ENCODE measurements around the gene ADGRG1.

ADGRG1 gene

DNA sequence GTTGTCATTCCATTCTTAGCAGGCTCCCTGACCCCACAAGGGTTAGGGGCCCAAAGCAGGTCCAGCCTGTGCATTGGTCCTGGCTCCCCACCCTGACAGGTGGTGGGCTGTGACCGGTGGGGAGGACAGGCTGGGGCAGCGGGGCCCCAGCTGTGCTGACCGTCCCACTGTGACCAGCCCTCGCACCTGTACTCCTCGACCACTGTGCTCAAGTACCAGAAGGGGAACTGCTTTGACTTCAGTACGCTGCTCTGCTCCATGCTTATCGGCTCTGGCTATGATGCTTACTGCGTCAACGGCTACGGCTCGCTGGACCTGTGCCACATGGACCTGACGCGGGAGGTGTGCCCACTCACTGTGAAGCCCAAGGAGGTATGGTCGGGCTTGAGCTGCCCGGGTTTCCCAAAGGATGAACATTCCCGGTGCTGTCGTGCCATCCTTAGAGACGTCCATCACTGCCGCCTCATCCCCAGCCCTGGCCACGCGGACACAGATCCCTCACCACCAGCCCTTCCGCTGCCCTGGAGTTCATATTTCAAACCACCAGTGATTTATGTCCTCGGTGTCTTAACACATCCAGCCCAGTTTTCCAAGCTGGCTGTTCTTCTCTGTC lies 73.4 kb downstream of the ADGRG1 start:
- H3K4me2 ChIP-seq (ENCODE audit: insufficient read depth, low read length, poor library complexity, severe bottlenecking) = no peak overlapping the region
- H2BK120ac ChIP-seq (ENCODE audit: low read depth, low read length) = peak overlapping the region; percentile 41
- peaks cover 3% of the 10 kb centered on the region for H3K79me1 ChIP-seq (ENCODE audit: low read depth, low read length)
- H3K9ac ChIP-seq (ENCODE audit: low read depth, low read length, poor library complexity) = no peak overlapping the region
- DNase-seq (ENCODE audit: low spot score) = no peak
- H3K14ac ChIP-seq (ENCODE audit: low read length) = peak overlapping the region; percentile 92
- peaks cover 12 to 17% of the 10 kb centered on the region in 2 donors for H3K4me1 ChIP-seq (ENCODE audit: control insufficient read depth in 2 of 2, insufficient read depth in 1 of 2, low read depth in 1 of 2, low read length in 2 of 2)
- no peak overlapping the region for H3K4ac ChIP-seq (ENCODE audit: low read length)
- H3K27me3 ChIP-seq (ENCODE audit: control insufficient read depth in 3 of 3, insufficient read depth in 3 of 3, low read depth in 1 of 3, low read length in 3 of 3) = peaks cover 0 to 5% (median 0%) of the 10 kb centered on the region in 3 experiments
- WGBS, 2 donors (ENCODE audit: extremely low coverage in 2 of 2, insufficient read length in 2 of 2, insufficient replicate concordance in 1 of 2) = no CpG with 5 or more reads among the region's 23 CpGs
- peak overlapping the region; percentile 50 for H3K23ac ChIP-seq (ENCODE audit: low read depth, low read length, poor library complexity)
- peak overlapping the region; percentile 33 for H2BK5ac ChIP-seq (ENCODE audit: low read length)
- peak overlapping the region; percentile 64 for H2BK15ac ChIP-seq (ENCODE audit: low read length)
- peak overlapping the region; percentile 25 for H4K8ac ChIP-seq (ENCODE audit: low read depth, low read length)
- H2AFZ ChIP-seq (ENCODE audit: low read length) = no peak overlapping the region
- no peak overlapping the region for H4K91ac ChIP-seq (ENCODE audit: low read depth, low read length, poor library complexity)
- peaks cover 0 to 4% of the 10 kb centered on the region in 2 donors for H3K9me3 ChIP-seq (replicated peaks in 1 of 2; ENCODE audit: control insufficient read depth in 2 of 2, insufficient read depth in 1 of 2, low read depth in 1 of 2, low read length in 2 of 2)
- no peak overlapping the region for H3K27ac ChIP-seq (replicated peaks; ENCODE audit: low read length)
- peak overlapping the region; percentile 20 for H2AK5ac ChIP-seq (ENCODE audit: low read depth, low read length)
- H2BK12ac ChIP-seq (ENCODE audit: low read length) = peak overlapping the region; percentile 75
- peak overlapping the region; percentile 87 for H3K18ac ChIP-seq (ENCODE audit: low read length)
- H3K4me3 ChIP-seq (ENCODE audit: low read length in 2 of 2) = no peak overlapping the region
- H3K36me3 ChIP-seq (replicated peaks in 1 of 2; ENCODE audit: control insufficient read depth in 2 of 2, insufficient read depth in 2 of 2, low read length in 2 of 2) = no peaks in the 10 kb centered on the region

DNA sequence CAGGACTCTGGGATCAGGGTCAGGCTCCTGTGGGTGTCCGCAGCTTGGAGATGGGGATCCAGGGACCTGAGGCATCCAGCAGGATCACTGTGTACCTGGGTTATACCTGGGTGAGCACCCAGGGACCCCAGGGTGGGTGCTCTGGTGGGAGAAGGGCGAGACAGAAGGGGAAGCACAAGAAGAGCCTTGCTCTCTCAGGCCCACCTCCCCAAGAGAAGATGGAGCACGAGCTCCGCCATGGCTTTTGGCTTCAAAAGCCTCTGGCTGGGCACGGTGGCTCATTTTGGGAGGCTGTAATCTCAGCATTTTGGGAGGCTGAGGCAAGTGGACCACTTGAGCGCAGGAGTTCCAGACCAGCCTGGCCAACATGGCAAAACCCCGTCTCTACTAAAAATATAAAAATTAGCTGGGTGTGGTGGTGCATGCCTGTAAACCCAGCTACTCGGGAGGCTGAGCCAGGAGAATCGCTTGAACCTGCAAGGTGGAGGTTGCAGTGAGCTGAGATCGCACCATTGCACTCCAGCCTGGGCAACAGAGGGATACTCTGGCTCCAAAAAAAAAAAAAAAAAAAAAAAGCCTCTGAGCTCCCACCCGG lies 75.1 kb downstream of the ADGRG1 start:
- Histone ChIP-seq H2AFZ (ENCODE audit: low read length) (no peak overlapping the region), H3K18ac (ENCODE audit: low read length) (peak overlapping the region; percentile 27), H3K4ac (ENCODE audit: low read length) (no peak overlapping the region), H3K14ac (ENCODE audit: low read length) (no peak overlapping the region), H3K9ac (ENCODE audit: low read depth, low read length, poor library complexity) (no peak overlapping the region), H3K9me3 (replicated peaks in 1 of 2; ENCODE audit: control insufficient read depth in 2 of 2, insufficient read depth in 1 of 2, low read depth in 1 of 2, low read length in 2 of 2) (peaks cover 0 to 4% of the 10 kb centered on the region in 2 donors), H3K4me2 (ENCODE audit: insufficient read depth, low read length, poor library complexity, severe bottlenecking) (no peak overlapping the region), H3K4me1 (ENCODE audit: control insufficient read depth in 2 of 2, insufficient read depth in 1 of 2, low read depth in 1 of 2, low read length in 2 of 2) (peaks cover 12 to 17% of the 10 kb centered on the region in 2 donors), H2BK12ac (ENCODE audit: low read length) (no peak overlapping the region), H3K27me3 (ENCODE audit: control insufficient read depth in 3 of 3, insufficient read depth in 3 of 3, low read depth in 1 of 3, low read length in 3 of 3) (peaks cover 0 to 5% (median 0%) of the 10 kb centered on the region in 3 experiments), H2BK120ac (ENCODE audit: low read depth, low read length) (no peak overlapping the region), H3K23ac (ENCODE audit: low read depth, low read length, poor library complexity) (no peak overlapping the region), H2BK5ac (ENCODE audit: low read length) (no peak overlapping the region), H4K91ac (ENCODE audit: low read depth, low read length, poor library complexity) (no peak overlapping the region), H3K27ac (replicated peaks; ENCODE audit: low read length) (no peak overlapping the region), H3K79me1 (ENCODE audit: low read depth, low read length) (peaks cover 3% of the 10 kb centered on the region), H3K4me3 (ENCODE audit: low read length in 2 of 2) (no peak overlapping the region), H3K36me3 (replicated peaks in 1 of 2; ENCODE audit: control insufficient read depth in 2 of 2, insufficient read depth in 2 of 2, low read length in 2 of 2) (no peaks in the 10 kb centered on the region), H2AK5ac (ENCODE audit: low read depth, low read length) (no peak overlapping the region), H4K8ac (ENCODE audit: low read depth, low read length) (no peak overlapping the region), H2BK15ac (ENCODE audit: low read length) (no peak overlapping the region)
- DNase-seq (ENCODE audit: low spot score) = no peak
- WGBS, 2 donors (ENCODE audit: extremely low coverage in 2 of 2, insufficient read length in 2 of 2, insufficient replicate concordance in 1 of 2) = no CpG with 5 or more reads among the region's 11 CpGs

DNA sequence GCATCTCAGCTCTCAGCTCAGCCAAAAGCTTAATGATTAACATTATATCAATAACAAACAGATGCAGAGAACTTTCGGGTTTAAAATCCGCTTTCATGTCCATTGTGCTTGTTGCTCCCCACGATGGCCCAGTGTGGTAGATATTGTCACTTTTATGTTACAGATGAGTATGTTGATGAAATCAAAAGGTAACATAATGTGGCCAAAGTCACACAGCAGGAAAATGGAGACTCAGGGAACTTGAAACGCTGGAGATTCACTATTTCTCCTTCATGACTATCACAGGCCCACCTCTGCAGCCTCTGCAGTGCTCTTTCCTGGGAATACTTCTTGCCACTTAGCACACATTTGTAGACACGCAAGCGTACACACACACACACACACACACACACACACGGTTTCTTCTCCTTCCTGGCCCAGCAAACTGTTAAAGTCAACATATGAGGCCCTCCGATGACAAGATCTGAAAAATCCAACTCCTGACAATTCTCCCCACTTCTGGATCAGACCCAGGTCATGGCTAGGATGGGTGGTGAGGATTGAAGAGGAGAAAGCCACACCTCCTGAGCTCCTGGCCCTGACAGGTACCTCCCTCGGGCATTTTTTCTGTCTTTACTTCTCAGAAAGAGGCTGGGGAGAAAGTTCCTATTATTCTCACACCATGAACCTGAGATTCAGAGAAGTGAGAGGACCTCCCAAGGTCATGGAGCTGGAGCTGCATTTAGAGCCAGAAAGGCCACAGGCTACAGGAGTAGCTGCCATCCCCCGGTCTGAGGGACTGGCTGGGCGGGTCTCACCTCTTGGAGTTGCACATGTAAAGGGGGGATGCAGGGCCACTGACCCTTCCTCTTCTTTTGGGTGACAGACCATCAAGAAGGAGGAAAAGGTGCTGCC lies 75.8 kb downstream of the ADGRG1 start:
- Histone ChIP-seq H3K27ac (replicated peaks; ENCODE audit: low read length) (no peak overlapping the region), H3K9me3 (replicated peaks in 1 of 2; ENCODE audit: control insufficient read depth in 2 of 2, insufficient read depth in 1 of 2, low read depth in 1 of 2, low read length in 2 of 2) (peaks cover 0 to 4% of the 10 kb centered on the region in 2 donors), H3K23ac (ENCODE audit: low read depth, low read length, poor library complexity) (peak overlapping the region; percentile 50), H3K27me3 (ENCODE audit: control insufficient read depth in 3 of 3, insufficient read depth in 3 of 3, low read depth in 1 of 3, low read length in 3 of 3) (peaks cover 0 to 5% (median 0%) of the 10 kb centered on the region in 3 experiments), H3K4me1 (ENCODE audit: control insufficient read depth in 2 of 2, insufficient read depth in 1 of 2, low read depth in 1 of 2, low read length in 2 of 2) (peaks cover 12 to 17% of the 10 kb centered on the region in 2 donors), H2BK120ac (ENCODE audit: low read depth, low read length) (no peak overlapping the region), H3K36me3 (replicated peaks in 1 of 2; ENCODE audit: control insufficient read depth in 2 of 2, insufficient read depth in 2 of 2, low read length in 2 of 2) (no peaks in the 10 kb centered on the region), H3K9ac (ENCODE audit: low read depth, low read length, poor library complexity) (no peak overlapping the region), H3K4me2 (ENCODE audit: insufficient read depth, low read length, poor library complexity, severe bottlenecking) (no peak overlapping the region), H2AK5ac (ENCODE audit: low read depth, low read length) (peak overlapping the region; percentile 26), H2BK5ac (ENCODE audit: low read length) (no peak overlapping the region), H4K8ac (ENCODE audit: low read depth, low read length) (no peak overlapping the region), H3K79me1 (ENCODE audit: low read depth, low read length) (peaks cover 3% of the 10 kb centered on the region), H3K18ac (ENCODE audit: low read length) (no peak overlapping the region), H3K14ac (ENCODE audit: low read length) (no peak overlapping the region), H2BK12ac (ENCODE audit: low read length) (no peak overlapping the region), H3K4me3 (ENCODE audit: low read length in 2 of 2) (no peak overlapping the region), H2BK15ac (ENCODE audit: low read length) (peak overlapping the region; percentile 98), H4K91ac (ENCODE audit: low read depth, low read length, poor library complexity) (no peak overlapping the region), H2AFZ (ENCODE audit: low read length) (peak overlapping the region; percentile 3), H3K4ac (ENCODE audit: low read length) (no peak overlapping the region)
- DNase-seq (ENCODE audit: low spot score) = no peak
- no CpG with 5 or more reads among the region's 11 CpGs for WGBS, 2 donors (ENCODE audit: extremely low coverage in 2 of 2, insufficient read length in 2 of 2, insufficient replicate concordance in 1 of 2)

Data from neuronal stem cell (in vitro differentiated cells).